Astrocyte of the cerebellum (primary cell): ENCODE data around the gene WASF2.
A peak's percentile ranks its signal among the peaks of the same experiment; 100 is the strongest.

Source experiments
- DNase-seq: peaks from one replicate; pipeline ENCODE4 v3.0.0-alpha.2; 2011; ENCODE audit warnings: low read depth
- H3K4me3 ChIP-seq: 2 replicates; pipeline ENCODE4 v1.5.1; 2011; ENCODE audit warnings: mild to moderate bottlenecking, low read depth, low read length, moderate library complexity
- in situ Hi-C: cut with HindIII; loops from 2 replicates; pipeline ENCODE4 v1.10.0; 2017; ENCODE audit warnings: low sequenced_read_pairs
- TF ChIP-seq, protein P1 (sequence below): IDR thresholded peaks from 2 replicates; pipeline ENCODE4 v1.5.1; 2012; ENCODE audit warnings: low read length, low read depth, moderate library complexity, mild to moderate bottlenecking; ENCODE audit errors: missing control alignments

Gene WASF2

DNA sequence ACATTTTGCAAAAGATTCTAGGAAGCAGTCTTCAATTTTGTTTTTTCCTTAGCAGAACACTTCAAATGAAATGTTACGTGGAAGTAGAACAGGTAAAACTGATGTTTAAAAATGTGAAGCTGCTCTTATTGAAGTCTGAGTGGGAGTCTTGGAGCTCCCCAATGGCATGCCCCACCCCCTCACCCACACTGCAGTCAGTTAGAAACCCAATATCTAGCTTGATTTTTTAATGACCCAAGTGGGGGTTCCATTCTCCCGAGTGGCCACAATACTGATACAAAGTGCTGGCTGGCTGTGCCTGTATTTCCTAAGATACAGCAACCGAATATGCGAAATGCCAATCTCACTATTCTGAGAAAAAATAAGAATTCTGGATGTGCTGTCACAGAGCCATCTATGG lies 66.3 kb downstream of the WASF2 start:
- in situ Hi-C loops, result no loop called here
- no peak for DNase-seq
- TF ChIP-seq, protein P1, sequence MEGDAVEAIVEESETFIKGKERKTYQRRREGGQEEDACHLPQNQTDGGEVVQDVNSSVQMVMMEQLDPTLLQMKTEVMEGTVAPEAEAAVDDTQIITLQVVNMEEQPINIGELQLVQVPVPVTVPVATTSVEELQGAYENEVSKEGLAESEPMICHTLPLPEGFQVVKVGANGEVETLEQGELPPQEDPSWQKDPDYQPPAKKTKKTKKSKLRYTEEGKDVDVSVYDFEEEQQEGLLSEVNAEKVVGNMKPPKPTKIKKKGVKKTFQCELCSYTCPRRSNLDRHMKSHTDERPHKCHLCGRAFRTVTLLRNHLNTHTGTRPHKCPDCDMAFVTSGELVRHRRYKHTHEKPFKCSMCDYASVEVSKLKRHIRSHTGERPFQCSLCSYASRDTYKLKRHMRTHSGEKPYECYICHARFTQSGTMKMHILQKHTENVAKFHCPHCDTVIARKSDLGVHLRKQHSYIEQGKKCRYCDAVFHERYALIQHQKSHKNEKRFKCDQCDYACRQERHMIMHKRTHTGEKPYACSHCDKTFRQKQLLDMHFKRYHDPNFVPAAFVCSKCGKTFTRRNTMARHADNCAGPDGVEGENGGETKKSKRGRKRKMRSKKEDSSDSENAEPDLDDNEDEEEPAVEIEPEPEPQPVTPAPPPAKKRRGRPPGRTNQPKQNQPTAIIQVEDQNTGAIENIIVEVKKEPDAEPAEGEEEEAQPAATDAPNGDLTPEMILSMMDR, result no peak
- no peak overlapping the region for H3K4me3 ChIP-seq

DNA sequence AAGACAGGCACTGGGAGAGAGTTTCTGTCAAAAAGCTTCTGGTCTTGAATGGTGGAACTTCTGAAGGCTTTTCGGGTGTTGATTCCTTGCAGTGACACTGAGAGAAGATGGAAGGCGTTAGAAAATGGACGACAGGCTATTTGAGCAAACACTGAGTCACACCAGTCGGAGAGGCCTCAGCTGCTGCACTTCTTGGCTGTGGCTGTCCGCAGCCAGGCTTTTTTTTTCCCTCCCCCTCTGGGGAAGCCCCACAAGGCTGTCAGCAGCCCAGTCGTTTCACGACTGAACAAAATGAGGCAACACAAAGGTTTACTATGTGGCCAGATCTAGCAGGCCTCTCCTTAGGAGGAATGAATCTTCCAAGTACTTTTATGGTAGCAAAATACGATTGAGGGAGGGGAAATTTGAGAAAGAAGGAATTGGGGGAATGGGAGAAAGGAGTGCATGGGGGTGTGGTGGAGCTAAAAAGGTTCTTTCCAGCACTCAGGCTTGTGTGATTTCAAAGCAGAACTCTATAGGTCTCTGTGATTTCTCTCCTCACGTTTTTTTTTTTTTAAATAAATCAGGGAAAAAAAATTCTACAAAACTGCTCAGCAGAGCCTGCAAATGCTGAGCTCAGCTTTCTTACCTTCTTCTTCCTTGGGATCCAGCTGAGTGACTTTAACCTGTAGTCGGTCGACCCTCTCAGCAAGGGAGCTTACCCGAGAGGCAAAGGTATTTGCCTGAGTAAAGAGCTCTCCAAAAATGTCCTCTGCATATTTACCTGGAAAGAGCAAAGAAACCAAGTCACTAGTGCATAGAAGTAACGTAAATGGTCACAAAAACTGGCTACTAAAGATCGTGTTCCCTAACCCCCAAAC lies 71.4 kb downstream of the WASF2 start:
- TF ChIP-seq, protein P1, result no peak
- DNase-seq, result peak; percentile 70
- in situ Hi-C loops, result no loop called here
- no peak overlapping the region for H3K4me3 ChIP-seq

DNA sequence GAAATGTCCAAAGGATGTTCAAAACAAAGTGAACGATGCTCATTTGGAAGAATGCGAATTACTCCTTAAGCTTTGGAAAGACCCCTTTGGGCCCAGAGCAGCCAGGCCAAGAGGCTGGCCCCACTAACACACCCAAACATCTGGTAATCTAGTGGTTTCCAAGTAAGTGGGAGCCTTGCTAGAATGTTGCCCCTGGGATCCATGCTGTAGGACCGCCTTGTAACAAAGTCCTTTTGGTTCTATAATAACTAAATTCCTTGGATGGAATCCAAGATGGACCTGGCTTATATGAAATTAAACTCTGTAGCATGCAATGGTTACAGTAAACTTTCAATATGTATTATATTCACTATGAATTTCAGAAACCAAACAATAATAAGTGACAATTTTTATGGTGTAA lies 72.3 kb downstream of the WASF2 start:
- in situ Hi-C loops, result no loop called here
- DNase-seq, result no peak

DNA sequence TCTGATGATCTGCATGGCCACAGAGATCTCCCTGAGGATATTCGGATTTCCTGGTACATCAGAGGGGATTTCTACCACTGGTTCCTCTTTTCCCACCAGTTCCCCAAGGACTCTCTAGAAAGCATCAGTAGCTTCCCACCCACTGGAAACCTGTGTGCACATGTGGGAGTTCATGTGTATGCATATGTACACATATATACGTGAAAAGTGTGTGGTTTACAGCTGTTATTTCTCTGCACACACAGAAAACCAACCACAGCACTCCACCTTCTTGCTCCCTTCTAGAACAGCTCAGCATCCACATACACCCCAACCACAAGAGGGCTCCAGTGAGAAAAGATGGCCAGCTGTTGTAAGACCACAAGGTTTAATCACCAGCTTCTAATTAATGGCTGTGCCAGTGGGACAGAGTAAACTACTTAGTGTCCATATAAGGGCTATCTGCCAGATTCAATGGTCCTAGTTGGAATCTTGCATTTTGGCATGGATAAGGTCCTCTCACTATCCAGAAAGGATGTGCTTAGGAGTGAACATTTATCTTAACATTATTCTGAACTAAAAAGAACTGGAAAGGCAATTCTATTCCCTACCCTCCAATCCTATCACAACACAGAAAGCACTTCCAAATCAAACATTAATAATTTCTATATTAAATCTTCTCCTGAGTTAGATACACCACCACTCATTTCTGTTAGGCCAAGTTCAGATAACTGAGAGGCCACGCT lies 73.4 kb downstream of the WASF2 start:
- in situ Hi-C loops, result no loop called here
- no peak overlapping the region for H3K4me3 ChIP-seq
- TF ChIP-seq, protein P1, result peak; percentile 75
- DNase-seq, result no peak

More for the DNA sequence above, 72.3 kb downstream of the WASF2 start:
- TF ChIP-seq, protein P1, result no peak
- H3K4me3 ChIP-seq, result no peak overlapping the region

DNA sequence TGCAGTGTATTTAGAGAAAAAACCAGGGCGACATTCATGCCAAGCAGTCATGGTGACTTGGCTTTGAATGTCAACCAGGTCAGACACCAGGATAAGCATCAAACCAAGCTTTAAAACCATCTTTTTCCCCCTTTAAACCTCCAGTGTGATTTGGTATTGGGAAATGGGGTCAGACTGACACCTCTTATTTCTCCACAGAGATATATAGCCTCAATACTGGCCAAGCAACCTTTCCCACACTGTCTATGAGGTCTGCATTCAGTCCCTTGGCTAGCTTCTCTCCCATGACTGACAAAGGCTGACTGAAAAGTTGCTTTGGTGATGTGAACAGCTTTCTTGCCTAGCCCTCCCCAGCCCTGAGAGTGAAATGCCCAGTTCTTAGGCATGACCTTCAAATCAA lies 75.9 kb downstream of the WASF2 start:
- no peak overlapping the region for H3K4me3 ChIP-seq
- no peak for DNase-seq
- TF ChIP-seq, protein P1, result no peak
- in situ Hi-C loops, result loop anchor here (5.0 kb wide), 1 partner anchor 203 kb away; no protein-coding TSS in a partner anchor

DNA sequence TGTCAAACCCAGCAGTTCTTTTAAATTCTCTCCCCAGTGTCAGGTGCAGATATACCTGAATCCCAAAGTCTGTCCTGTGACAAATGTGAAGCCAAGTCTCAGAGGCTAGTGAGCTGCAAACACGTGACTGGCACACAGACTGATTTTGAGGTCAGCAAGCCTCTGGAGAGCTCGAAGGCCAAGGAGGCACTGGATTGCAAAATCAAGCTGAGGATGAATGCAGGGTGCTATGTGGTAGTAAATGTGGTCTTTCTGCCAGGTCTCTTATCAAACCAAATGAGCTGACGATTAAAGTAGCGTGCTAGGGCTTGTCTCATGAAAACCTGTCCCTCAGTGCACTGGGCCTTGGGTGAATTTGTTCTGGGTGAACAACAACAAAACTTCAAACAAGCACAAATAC lies 77.0 kb downstream of the WASF2 start:
- TF ChIP-seq, protein P1, result no peak
- no peak for DNase-seq
- H3K4me3 ChIP-seq, result no peak overlapping the region
- in situ Hi-C loops, result loop anchor here (5.0 kb wide), 1 partner anchor 204 kb away; no protein-coding TSS in a partner anchor
